NOMO-1 treated with dmso at 0.1 percent for 144 hours (cell line): ENCODE results near the gene SCUBE1.

Experiments used
- DNase-seq: peaks from one replicate; lab custom pipeline; 2025; ENCODE audit not compliant: unreplicated experiment; lab: John Stamatoyannopoulos, UW

SCUBE1 gene

GRCh38 chr22:43329061-43329460 lies 14.1 kb downstream of the SCUBE1 start:
- no peak for DNase-seq

GRCh38 chr22:43327157-43327438 lies 16.1 kb downstream of the SCUBE1 start:
- no peak for DNase-seq

- no peak for DNase-seq
Observed at GRCh38 chr22:43326331-43327156, 16.6 kb downstream of the SCUBE1 start.

- DNase-seq = no peak
Observed at GRCh38 chr22:43325176-43325575, 18.0 kb downstream of the SCUBE1 start.

- DNase-seq = peak; percentile 19
Observed at GRCh38 chr22:43320943-43321900, 21.9 kb downstream of the SCUBE1 start.

GRCh38 chr22:43319661-43320486 lies 23.3 kb downstream of the SCUBE1 start:
- DNase-seq = no peak

- DNase-seq = no peak
Observed at GRCh38 chr22:43317239-43317638, 25.9 kb downstream of the SCUBE1 start.

- DNase-seq = no peak
Observed at GRCh38 chr22:43315687-43316217, 27.4 kb downstream of the SCUBE1 start.

GRCh38 chr22:43314611-43315010 lies 28.6 kb downstream of the SCUBE1 start:
- DNase-seq = no peak

- DNase-seq = no peak
Observed at GRCh38 chr22:43313890-43314474, 29.2 kb downstream of the SCUBE1 start.

GRCh38 chr22:43313244-43313889 lies 29.8 kb downstream of the SCUBE1 start:
- DNase-seq = peak; percentile 72

GRCh38 chr22:43312608-43313007 lies 30.6 kb downstream of the SCUBE1 start:
- DNase-seq = no peak

- no peak for DNase-seq
Observed at GRCh38 chr22:43310798-43311197, 32.4 kb downstream of the SCUBE1 start.

GRCh38 chr22:43310311-43310710 lies 32.9 kb downstream of the SCUBE1 start:
- DNase-seq = no peak

- DNase-seq = no peak
Observed at GRCh38 chr22:43308836-43309235, 34.3 kb downstream of the SCUBE1 start.

GRCh38 chr22:43308060-43308830 lies 34.9 kb downstream of the SCUBE1 start:
- DNase-seq = no peak

- DNase-seq = no peak
Observed at GRCh38 chr22:43305806-43306205, 37.4 kb downstream of the SCUBE1 start.

GRCh38 chr22:43304831-43305590 lies 38.2 kb downstream of the SCUBE1 start:
- no peak for DNase-seq

- DNase-seq = no peak
Observed at GRCh38 chr22:43303751-43304150, 39.4 kb downstream of the SCUBE1 start.
